HepG2 (cell line): ENCODE results near the gene IL17RB. TPM values are rescaled to one million over a fixed set of nuclear protein-coding genes. Genes with fewer than 3 reads are reported as not detected.

Experiments
- ARID2 ChIP-seq: sonication (generic); formaldehyde crosslinking; IDR thresholded peaks from 2 replicates; pipeline ENCODE4 v1.8.1; 2022; ENCODE audit warnings: mild to moderate bottlenecking, missing genetic modification reagents, borderline replicate concordance
- BCL6 ChIP-seq: IDR thresholded peaks from 2 replicates; pipeline ENCODE4 v1.6.1; 2016; ENCODE audit warnings: missing genetic modification reagents, missing compliant biosample characterization
- CCDC6 ChIP-seq: sonication (generic); formaldehyde crosslinking; IDR thresholded peaks from 2 replicates; pipeline ENCODE4 v1.8.1; 2022; ENCODE audit warnings: mild to moderate bottlenecking, missing genetic modification reagents, moderate library complexity
- DNMT1 ChIP-seq: sonication (generic); formaldehyde crosslinking; IDR thresholded peaks from 2 replicates; pipeline ENCODE4 v1.5.1; 2020; ENCODE audit warnings: mild to moderate bottlenecking, missing genetic modification reagents
- EP300 ChIP-seq, 3 experiments: sonication (generic) in 1 of 3; formaldehyde crosslinking in 1 of 3; IDR thresholded peaks; 2 replicates each; pipeline versions ENCODE4 v1.5.1 to v1.6.1; 2011 to 2020; ENCODE audit warnings: low read depth in 2 of 3, low read length in 2 of 3, borderline replicate concordance in 1 of 3, improper control_type of control experiment in 1 of 3, mild to moderate bottlenecking in 1 of 3, missing genetic modification reagents in 1 of 3, moderate library complexity in 1 of 3
- IKZF5 ChIP-seq: IDR thresholded peaks from 2 replicates; pipeline ENCODE4 v1.6.1; 2018; ENCODE audit warnings: missing genetic modification reagents, mild to moderate bottlenecking, missing compliant biosample characterization
- KAT7 ChIP-seq: IDR thresholded peaks from 2 replicates; pipeline ENCODE4 v1.6.1; 2018; ENCODE audit warnings: borderline replicate concordance, missing compliant biosample characterization
- NCOA2 ChIP-seq: sonication (generic); formaldehyde crosslinking; IDR thresholded peaks from 2 replicates; pipeline ENCODE4 v1.8.0; 2022; ENCODE audit warnings: inconsistent platforms
- NFIC ChIP-seq: IDR thresholded peaks from 2 replicates; pipeline ENCODE4 v1.6.1; 2012; ENCODE audit warnings: mild to moderate bottlenecking, low read length, inconsistent platforms
- NR2C2 ChIP-seq: sonication (generic); formaldehyde crosslinking; IDR thresholded peaks from 2 replicates; pipeline ENCODE4 v1.4.0; 2020; ENCODE audit warnings: missing genetic modification reagents, mild to moderate bottlenecking, moderate library complexity, borderline replicate concordance
- TCF7 ChIP-seq: sonication (generic); IDR thresholded peaks from 2 replicates; pipeline ENCODE4 v1.6.1; 2016; ENCODE audit warnings: antibody characterized with exemption, low read depth
- ZFYVE20 ChIP-seq: sonication (generic); formaldehyde crosslinking; IDR thresholded peaks from 2 replicates; pipeline ENCODE4 v1.8.0; 2023; ENCODE audit warnings: low read depth, mild to moderate bottlenecking, moderate library complexity, missing genetic modification reagents, borderline replicate concordance
- ZNF280D ChIP-seq: sonication (generic); formaldehyde crosslinking; IDR thresholded peaks from 2 replicates; pipeline ENCODE4 v1.5.1; 2020; ENCODE audit warnings: mild to moderate bottlenecking, missing genetic modification reagents
- ZNF282 ChIP-seq: fragments of 450-650 bp; IDR thresholded peaks from 2 replicates; pipeline ENCODE4 v1.6.1; 2018; ENCODE audit not compliant: partially characterized antibody
- ZNF30 ChIP-seq: sonication (generic); formaldehyde crosslinking; IDR thresholded peaks from 2 replicates; pipeline ENCODE4 v1.5.0; 2020; ENCODE audit warnings: mild to moderate bottlenecking, missing genetic modification reagents
- ZNF558 ChIP-seq: sonication (generic); formaldehyde crosslinking; IDR thresholded peaks from 2 replicates; pipeline ENCODE4 v1.9.0; 2022; ENCODE audit warnings: mild to moderate bottlenecking, missing genetic modification reagents, borderline replicate concordance
- ZNF563 ChIP-seq: sonication (generic); formaldehyde crosslinking; IDR thresholded peaks from 2 replicates; pipeline ENCODE4 v1.8.0; 2022; ENCODE audit warnings: mild to moderate bottlenecking, moderate library complexity, missing genetic modification reagents
- ZNF598 ChIP-seq: sonication (generic); formaldehyde crosslinking; IDR thresholded peaks from 2 replicates; pipeline ENCODE4 v1.5.1; 2020; ENCODE audit warnings: mild to moderate bottlenecking, missing genetic modification reagents, borderline replicate concordance
- ZNF615 ChIP-seq: sonication (generic); formaldehyde crosslinking; IDR thresholded peaks from 2 replicates; pipeline ENCODE4 v1.5.0; 2020; ENCODE audit warnings: mild to moderate bottlenecking, missing genetic modification reagents, borderline replicate concordance
- ZNF761 ChIP-seq: sonication (generic); formaldehyde crosslinking; conservative IDR thresholded peaks from 2 replicates; pipeline ENCODE4 v1.4.0; 2020; ENCODE audit warnings: mild to moderate bottlenecking, missing genetic modification reagents
- ZNF766 ChIP-seq: sonication (generic); formaldehyde crosslinking; IDR thresholded peaks from 2 replicates; pipeline ENCODE4 v1.5.0; 2020; ENCODE audit warnings: missing genetic modification reagents, borderline replicate concordance
- ZNF776 ChIP-seq: sonication (generic); formaldehyde crosslinking; IDR thresholded peaks from 2 replicates; pipeline ENCODE4 v1.4.0; 2020; ENCODE audit warnings: mild to moderate bottlenecking, missing genetic modification reagents
- ZSCAN30 ChIP-seq: sonication (generic); formaldehyde crosslinking; IDR thresholded peaks from 2 replicates; pipeline ENCODE4 v1.5.0; 2020; ENCODE audit warnings: mild to moderate bottlenecking, missing genetic modification reagents
- polyA plus RNA-seq, 8 experiments: library from polyadenylated mRNA; depleted of rRNA in 3 of 8; stranded (reverse) in 7 of 8; unstranded in 1 of 8; fragments of >200 nt; fragmentation: Illumina TruSeq in 4 of 8; extraction: Trizol in 4 of 8; gene quantifications; 2 replicates each; pipeline versions ENCODE4 v1.2.1 to v1.2.3, GENCODE V29; 2011 to 2016; ENCODE audit warnings: low read depth in 4 of 8, missing spikeins in 1 of 8, mixed read lengths in 1 of 8; ENCODE audit not compliant: insufficient read depth in 1 of 8
- total RNA-seq, 5 experiments: library from RNA; depleted of rRNA; stranded (reverse); fragments of >200 nt; fragmentation: Illumina TruSeq; extraction: Trizol; gene quantifications; 2 replicates each; pipeline ENCODE4 v1.2.3, GENCODE V29; 2016; ENCODE audit warnings: low read depth in 1 of 5

The IL17RB gene
- total and polyA plus RNA-seq, 2 of the 13 experiments (the other 11 are each of a cell fraction or from before 2014, with no cell fraction given) = 130 to 190 TPM

GRCh38 chr3:53881691-53882593, 35.6 kb downstream of the IL17RB start, which contains the start of gene ACTR8 (continued):
- TF ChIP-seq BCL6 (CRISPR knock-in tag) = no peak
- peak; percentile 85 for TF ChIP-seq IKZF5 (CRISPR knock-in tag)
- TF ChIP-seq ZNF615 (CRISPR knock-in tag) = peak; percentile 26; the same call in 1 of the 2 replicates
- TF ChIP-seq ZNF280D (CRISPR knock-in tag) = no peak
- no peak for TF ChIP-seq ZNF30 (CRISPR knock-in tag)
- peak; percentile 46; the same call in 1 of the 2 replicates for TF ChIP-seq ZFYVE20
- peak; percentile 78 for TF ChIP-seq ARID2
- TF ChIP-seq DNMT1 = peak; percentile 46; the same call in 1 of the 2 replicates
- TF ChIP-seq CCDC6 = peak; percentile 66; the same call in 1 of the 2 replicates
- peak; percentile 95 for TF ChIP-seq NR2C2
- no peak; the same call in 1 of the 2 replicates for TF ChIP-seq ZNF761
- TF ChIP-seq TCF7 = no peak
- no peak; the same call in 1 of the 2 replicates for TF ChIP-seq NCOA2 (CRISPR knock-in tag)
- no peak for TF ChIP-seq EP300 (IDR thresholded peaks at IDR 0.05; ENCODE audit: low read depth in 2 of 2, low read length in 2 of 2)
- TF ChIP-seq EP300 (CRISPR knock-in tag; IDR thresholded peaks at IDR 0.05; ENCODE audit: borderline replicate concordance) = no peak
- TF ChIP-seq ZNF776 = peak; percentile 60; the same call in 1 of the 2 replicates
- TF ChIP-seq KAT7 (CRISPR knock-in tag) = peak; percentile 79; the same call in 1 of the 2 replicates
- no peak for TF ChIP-seq ZSCAN30
- TF ChIP-seq ZNF563 (CRISPR knock-in tag) = no peak
- TF ChIP-seq NFIC = no peak
- TF ChIP-seq ZNF558 (CRISPR knock-in tag) = no peak
- no peak for TF ChIP-seq ZNF282
- peak; percentile 91 for TF ChIP-seq ZNF598 (CRISPR knock-in tag)
- TF ChIP-seq ZNF766 = peak; percentile 58; the same call in 1 of the 2 replicates
